Measurements from ENCODE around the gene SWI5. TPM values are rescaled to one million over a fixed set of nuclear protein-coding genes. Genes with fewer than 3 reads are reported as not detected.
A peak's percentile ranks its signal among the peaks of the same experiment; 100 is the strongest.

Gene SWI5
- total and polyA plus RNA-seq, 9 of the 15 experiments (the other 6 are each of a cell fraction or from before 2014, with no cell fraction given): 62.8 to 133 (median 95.9) TPM

GRCh38 chr9:128296340-128297220 lies 20.5 kb downstream of the SWI5 start (continued):
- TF ChIP-seq BHLHE40 (IDR thresholded peaks at IDR 0.05; ENCODE audit: low read length) (peak; percentile 42; the same call in 1 of the 2 replicates), ZNF436 (CRISPR knock-in tag; IDR thresholded peaks at IDR 0.05) (no peak), PTBP1 (IDR thresholded peaks at IDR 0.05; ENCODE audit: low read depth, low read length) (peak; percentile 82), JUNB (CRISPR knock-in tag; conservative IDR thresholded peaks at IDR 0.05) (peak; percentile 52), FOXA3 (CRISPR knock-in tag; conservative IDR thresholded peaks at IDR 0.05 in 1 of 2, IDR thresholded peaks at IDR 0.05 in 1 of 2) (0 out of 4 replicates have a peak, but pooled peaks of 1 of the 2 experiments have one; percentile 4), TBL1XR1 (IDR thresholded peaks at IDR 0.05; ENCODE audit: low read length in 2 of 2) (peak in 1 of 2 experiments; percentile 99; a peak in 2 of 4 replicates), GMEB1 (CRISPR knock-in tag; IDR thresholded peaks at IDR 0.05) (no peak), JUN (IDR thresholded peaks at IDR 0.05; ENCODE audit: borderline replicate concordance, low read depth, low read length) (peak; percentile 87), JUN (CRISPR knock-in tag; IDR thresholded peaks at IDR 0.05; ENCODE audit: borderline replicate concordance) (no peak), SMAD4 (CRISPR knock-in tag; conservative IDR thresholded peaks at IDR 0.05) (peak; percentile 99), ARID3B (CRISPR knock-in tag; IDR thresholded peaks at IDR 0.05; ENCODE audit: borderline replicate concordance) (0 out of 2 replicates have a peak, but pooled peaks have one; percentile 4), PHB2 (IDR thresholded peaks at IDR 0.05; ENCODE audit: low read depth) (no peak), ELF1 (tag; IDR thresholded peaks at IDR 0.05) (no peak), ZNF274 (IDR thresholded peaks at IDR 0.05; ENCODE audit: borderline replicate concordance, low read depth, low read length) (peak; percentile 28; the same call in 1 of the 2 replicates)
- TF ChIP-seq, protein P1, sequence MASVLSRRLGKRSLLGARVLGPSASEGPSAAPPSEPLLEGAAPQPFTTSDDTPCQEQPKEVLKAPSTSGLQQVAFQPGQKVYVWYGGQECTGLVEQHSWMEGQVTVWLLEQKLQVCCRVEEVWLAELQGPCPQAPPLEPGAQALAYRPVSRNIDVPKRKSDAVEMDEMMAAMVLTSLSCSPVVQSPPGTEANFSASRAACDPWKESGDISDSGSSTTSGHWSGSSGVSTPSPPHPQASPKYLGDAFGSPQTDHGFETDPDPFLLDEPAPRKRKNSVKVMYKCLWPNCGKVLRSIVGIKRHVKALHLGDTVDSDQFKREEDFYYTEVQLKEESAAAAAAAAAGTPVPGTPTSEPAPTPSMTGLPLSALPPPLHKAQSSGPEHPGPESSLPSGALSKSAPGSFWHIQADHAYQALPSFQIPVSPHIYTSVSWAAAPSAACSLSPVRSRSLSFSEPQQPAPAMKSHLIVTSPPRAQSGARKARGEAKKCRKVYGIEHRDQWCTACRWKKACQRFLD (CRISPR knock-in tag; IDR thresholded peaks at IDR 0.05): peak; percentile 38; the same call in 1 of the 2 replicates
- TF ChIP-seq, protein P2, sequence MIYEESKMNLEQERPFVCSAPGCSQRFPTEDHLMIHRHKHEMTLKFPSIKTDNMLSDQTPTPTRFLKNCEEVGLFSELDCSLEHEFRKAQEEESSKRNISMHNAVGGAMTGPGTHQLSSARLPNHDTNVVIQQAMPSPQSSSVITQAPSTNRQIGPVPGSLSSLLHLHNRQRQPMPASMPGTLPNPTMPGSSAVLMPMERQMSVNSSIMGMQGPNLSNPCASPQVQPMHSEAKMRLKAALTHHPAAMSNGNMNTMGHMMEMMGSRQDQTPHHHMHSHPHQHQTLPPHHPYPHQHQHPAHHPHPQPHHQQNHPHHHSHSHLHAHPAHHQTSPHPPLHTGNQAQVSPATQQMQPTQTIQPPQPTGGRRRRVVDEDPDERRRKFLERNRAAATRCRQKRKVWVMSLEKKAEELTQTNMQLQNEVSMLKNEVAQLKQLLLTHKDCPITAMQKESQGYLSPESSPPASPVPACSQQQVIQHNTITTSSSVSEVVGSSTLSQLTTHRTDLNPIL (CRISPR knock-in tag; IDR thresholded peaks at IDR 0.05): no peak
